HG02623 (cell line): Measurements from ENCODE around the gene NEAT1.

ENCODE experiments used
- ATAC-seq: cut with Tn5 transposase; IDR thresholded peaks from one replicate; pipeline ENCODE4 v1.9.1; 2021; ENCODE audit warnings: moderate library complexity; ENCODE audit not compliant: unreplicated experiment

The NEAT1 gene

GRCh38 chr11:65422633-65423515 lies at the start of gene NEAT1:
TSS of gene NEAT1 (plus strand) at chr11:65422798.
- ATAC-seq: no peak

- no peak for ATAC-seq
Measured at GRCh38 chr11:65373839-65374580, 48.6 kb upstream of the NEAT1 start.

DNA sequence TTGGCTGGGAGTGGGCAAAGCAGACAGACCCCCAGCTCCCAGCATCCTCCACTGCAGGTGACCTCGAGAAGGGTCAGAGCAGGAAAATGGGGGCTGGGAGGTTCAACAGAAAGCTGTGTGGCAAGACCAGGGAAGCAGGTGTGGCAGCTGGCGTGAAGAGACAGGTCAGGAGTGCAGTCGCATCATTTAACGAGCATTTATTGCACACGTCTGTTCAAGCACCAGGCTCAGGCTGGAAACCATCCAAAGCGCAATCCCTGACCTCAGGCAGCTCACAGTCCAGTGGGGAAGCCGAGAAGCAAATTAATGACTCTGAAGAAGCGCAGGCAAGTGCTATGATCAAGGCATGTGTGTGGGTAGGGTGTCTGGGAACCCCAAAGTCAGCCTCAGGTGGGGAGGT lies 47.6 kb upstream of the NEAT1 start:
- no peak for ATAC-seq

DNA sequence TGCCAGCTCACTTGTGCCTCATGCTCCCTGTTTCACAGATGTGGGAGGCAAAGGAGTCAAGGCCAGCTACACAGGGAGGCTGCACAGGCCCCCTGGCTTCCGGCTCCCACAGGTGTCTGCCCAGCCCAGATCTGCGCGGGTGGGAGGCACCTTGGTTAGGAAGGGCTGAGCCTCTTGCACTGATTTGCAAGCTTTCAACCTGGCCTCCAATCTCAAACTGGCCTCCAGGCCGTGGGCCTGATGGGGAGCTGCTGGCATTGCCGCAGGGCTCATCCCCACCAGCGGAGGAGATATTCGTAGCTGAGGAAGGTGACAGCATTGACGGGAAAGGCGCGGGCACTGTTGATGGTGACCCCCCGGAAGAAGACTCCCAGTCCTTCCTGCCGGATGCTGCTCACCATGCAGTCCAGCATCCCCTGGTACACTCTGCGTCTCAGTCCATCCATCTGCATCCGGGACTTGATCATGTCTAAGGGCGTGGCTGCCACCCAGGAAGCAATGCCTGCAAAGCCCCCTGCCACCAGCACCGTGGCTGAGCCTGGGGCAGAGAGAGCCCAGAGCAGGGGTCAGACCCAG lies 46.4 kb upstream of the NEAT1 start:
- no peak for ATAC-seq

DNA sequence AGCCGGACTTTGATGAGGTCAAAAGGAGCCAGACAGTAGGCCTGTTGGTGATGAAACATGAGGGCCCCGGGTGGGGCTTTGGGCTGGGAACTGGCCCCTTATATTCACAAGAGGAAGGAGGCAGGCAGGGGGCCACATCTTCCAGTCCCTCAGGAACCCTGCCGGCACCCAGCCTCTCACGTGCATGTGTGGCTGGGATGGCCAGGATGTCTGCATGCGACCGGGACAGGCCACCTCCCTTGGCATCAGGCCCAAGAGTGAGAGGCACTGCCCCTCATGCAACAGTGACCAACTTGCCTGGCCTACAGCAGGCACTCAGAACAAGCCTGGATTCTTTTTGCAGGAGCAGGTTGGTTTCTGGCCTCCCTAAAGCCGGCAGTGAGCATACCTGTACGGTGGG lies 45.6 kb upstream of the NEAT1 start:
- no peak for ATAC-seq

- ATAC-seq: no peak
Measured at GRCh38 chr11:65377777-65378176, 44.8 kb upstream of the NEAT1 start.

- no peak for ATAC-seq
Measured at GRCh38 chr11:65378208-65378927, 44.2 kb upstream of the NEAT1 start.

- no peak for ATAC-seq
Measured at GRCh38 chr11:65378928-65379638, 43.5 kb upstream of the NEAT1 start.

GRCh38 chr11:65379698-65380459 lies 42.7 kb upstream of the NEAT1 start:
- no peak for ATAC-seq

DNA sequence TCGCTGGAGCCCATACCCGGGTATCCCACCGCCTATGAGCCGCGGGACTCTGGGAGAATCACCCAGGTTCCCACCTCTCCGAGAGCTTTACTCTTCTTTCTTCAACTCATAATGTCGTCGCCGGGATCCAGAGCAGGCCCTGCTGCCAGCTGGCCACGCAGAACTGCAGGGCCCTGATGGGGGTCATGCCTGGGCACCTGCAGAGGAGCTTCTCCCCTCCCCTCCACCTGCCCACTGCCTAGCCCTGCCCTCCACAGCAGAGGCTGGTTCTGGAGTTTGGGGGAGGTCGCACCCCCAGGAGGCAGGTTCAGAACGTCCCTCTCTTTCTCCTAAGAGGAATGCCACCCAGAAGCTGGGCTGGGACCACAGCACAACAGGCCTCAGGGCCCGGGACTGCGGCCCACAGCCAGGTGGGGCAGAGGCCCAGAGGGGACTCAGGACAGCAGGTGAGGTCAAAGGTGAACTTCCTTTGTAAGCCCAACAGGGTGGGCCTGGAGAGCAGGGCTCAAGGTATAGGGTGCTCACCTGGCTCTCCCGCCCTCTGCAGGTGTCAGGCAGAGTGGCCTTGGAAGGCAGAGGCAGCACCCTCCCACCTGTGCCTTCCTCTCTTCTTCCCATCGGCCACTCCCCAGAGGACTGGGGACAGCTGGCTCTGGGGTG lies 42.0 kb upstream of the NEAT1 start:
- ATAC-seq: no peak

DNA sequence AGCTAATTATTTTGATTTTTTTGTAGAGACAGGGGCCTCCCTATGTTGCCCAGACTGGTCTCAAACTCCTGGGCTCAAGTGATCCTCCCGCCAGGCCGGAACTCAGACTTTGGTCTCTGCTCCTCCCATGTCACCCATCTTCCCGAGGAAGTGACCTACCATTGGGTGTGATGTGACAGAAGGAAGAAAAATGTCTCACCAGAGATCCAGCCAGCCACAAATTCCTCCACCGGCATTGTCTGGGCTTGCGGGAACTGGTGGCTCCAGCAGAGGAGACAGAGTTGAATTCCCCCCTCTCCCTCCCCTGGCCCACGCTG lies 40.9 kb upstream of the NEAT1 start:
- ATAC-seq: peak; percentile 5

DNA sequence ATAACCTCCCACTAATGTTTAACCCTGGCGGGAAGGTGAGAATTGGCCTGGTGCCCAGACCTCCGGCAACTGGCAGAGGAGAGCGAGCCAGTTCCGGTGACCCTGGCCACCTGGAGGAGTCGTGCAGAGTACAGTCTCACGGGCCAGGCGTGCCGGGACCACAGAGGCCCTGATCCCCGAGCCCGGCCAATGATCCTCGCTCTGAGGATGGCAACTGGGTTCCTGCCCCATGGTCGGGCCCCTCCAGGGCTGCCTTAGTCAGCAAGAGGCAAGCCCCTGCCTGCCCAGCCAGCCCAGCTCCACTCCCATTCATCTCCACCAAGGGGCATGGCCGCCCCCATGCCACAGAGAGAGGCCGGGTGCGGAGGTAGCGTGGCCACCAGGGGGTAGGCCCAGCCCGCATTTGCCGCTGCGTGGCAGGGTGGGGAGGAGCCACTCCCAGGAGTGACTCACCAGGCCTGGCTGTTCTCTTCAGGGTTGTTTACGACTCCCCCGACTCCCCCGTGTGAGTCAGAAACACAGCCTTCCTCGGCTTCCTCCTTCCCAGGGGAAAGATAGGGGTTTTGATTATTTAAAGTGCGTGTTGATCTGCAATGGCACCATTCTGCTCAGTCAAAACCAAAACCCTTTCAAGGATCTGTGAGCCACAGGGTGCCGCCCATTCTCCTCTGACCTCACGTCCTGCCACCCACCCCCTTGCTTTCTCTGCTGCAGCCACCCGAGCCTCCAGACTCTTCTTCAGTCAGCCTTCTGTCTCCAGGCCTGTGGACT lies 40.4 kb upstream of the NEAT1 start, which contains the start of gene SLC25A45:
Gene SLC25A45, minus strand, starts transcription at position 614 of the 771 bp plus-strand sequence. CDS start 695 bp downstream, outside the sequence.
- ATAC-seq: peak; percentile 49

GRCh38 chr11:65382804-65383368 lies 39.7 kb upstream of the NEAT1 start:
- ATAC-seq: no peak

DNA sequence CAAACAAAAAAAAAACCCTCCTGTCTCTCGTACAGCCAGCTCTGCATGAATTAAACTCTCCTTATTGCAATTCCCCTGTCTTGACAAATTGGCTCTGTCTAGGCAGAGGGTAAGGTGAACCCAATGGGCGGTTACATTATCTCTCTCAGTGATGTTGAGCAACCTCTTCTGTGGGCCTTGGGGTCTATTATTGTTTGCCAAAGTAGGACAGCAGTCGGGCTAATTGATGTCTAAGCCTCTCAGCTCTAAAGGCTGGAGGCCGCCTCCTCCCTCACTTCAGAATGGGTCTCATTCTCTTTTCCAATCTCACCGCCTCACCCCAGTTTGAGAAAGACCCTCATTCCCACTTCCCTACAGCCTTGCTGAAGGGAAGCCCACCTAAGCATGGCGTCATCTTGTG lies 38.8 kb upstream of the NEAT1 start:
- no peak for ATAC-seq

DNA sequence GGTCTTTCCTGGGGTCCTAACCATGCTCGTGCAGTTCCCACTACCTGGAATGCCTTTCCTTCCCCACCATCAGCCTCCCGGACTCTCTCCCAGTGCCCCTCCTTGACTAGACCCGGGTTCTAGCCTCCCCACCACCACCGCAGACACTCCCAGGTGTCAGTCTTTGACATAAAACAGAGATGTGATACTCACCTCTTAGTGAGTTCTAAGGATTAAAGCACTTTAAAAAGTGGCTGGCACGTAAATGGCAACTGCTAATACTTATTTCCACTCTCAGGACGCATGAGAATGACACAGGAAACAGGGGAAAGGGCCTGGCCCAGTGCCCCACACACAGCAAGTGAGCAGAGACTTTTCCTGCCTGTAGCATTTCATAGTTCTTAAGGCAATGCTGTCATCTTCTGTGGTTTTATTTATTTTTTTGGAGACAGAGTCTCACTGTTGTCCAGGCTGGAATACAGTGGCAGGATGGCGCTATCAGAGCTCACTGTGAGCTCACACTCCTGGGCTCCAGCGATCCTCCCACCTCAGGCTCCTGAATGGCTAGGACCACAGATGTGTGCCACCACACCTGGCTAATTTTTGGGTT lies 38.2 kb upstream of the NEAT1 start:
- ATAC-seq: no peak

DNA sequence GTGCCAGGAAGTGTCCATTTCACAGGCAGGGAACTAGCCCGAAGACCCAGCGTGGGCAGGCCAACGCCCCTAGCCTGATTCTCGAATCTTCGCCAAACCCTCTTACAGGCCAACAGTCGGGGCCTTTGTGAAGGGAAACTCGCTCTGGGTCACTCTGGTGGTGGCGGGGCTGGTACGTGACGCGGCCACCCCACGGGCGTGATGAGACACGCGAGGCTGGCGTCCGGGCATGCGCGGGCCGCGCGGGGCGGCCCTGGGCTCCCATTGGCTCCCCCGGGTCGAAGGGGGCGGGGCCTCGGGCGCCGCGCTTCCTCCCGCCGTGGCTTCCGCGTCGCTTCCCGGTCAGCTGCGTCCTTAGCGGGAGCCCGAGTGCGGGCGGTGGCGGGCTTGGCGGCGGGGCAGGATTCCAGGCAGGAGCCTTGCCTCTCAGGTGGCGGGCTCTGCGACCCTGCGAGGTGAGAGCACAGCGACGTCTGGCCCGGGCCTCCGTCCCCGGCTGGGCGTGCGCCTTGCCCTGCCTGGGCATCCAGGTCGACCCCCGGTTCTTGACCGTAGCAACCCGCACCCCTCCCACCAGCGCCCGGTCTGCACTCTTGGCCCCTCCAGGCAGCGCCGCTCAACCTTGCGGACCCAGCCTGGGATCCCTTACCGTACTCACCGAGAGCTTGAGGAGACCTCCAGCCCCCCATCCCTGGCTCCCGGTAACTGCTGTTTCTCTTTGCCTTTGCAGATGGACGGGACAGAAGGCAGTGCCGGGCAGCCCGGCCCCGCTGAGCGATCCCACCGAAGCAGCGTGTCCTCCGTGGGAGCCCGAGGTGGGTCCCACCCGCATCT lies 36.1 kb upstream of the NEAT1 start, which contains the start of gene FRMD8:
Gene FRMD8, plus strand, starts transcription at position 331 of the 834 bp plus-strand sequence. Its CDS starts 400 bp downstream, at position 731.
- ATAC-seq: peak; percentile 41

GRCh38 chr11:65388731-65389130 lies 33.9 kb upstream of the NEAT1 start:
- ATAC-seq: no peak
